Measurements from ENCODE around the gene MRPL11. TPM values are rescaled to one million over a fixed set of nuclear protein-coding genes. Genes with fewer than 3 reads are reported as not detected.

Gene MRPL11
- total and polyA plus RNA-seq, 2 of the 13 experiments (the other 11 are each of a cell fraction or from before 2014, with no cell fraction given) = 72.9 to 176 TPM

DNA sequence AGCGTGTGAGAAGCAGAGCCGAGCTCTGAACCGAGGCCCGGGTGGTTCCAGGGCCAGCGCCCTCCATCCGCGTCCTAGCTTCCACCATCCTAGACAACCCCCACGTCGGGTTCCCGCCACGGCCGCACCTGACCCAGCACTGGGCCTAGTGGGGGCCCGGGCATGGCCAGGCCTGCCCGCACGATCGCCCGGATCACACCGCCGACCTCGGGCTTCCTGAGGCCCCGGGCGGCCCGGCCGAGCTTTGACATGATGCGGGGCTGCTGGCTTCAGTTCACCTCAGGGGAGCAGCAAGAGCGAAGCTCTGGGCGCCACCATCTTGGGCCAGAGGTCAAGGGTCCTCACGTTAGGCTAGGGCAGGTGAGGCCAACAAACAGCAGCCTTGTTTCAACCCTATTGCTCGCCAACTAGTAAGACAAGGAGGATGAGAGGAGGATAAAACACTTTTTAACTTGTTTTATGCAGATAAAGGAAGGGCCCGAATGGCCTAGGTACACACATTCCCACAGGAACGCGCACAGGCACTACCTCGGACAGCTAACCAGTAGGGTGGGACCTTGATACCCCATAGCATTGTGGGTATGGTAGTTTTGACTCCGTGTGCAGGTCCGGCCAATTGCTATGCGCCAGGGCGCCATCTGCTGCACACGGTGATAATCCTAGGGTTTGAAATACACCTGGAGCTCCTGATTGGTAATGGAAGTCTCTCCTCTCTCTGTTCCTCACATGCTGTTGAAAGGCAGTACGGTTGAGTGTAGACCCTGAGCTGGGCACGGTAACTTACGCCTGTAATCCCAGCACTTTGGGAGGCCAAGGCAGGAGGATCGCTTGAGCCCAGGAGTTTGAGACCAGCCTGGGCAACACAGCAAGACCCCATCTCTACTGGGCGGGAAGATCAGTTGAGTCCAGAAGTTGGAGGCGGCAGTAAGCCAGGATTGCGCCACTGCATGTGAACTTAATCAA lies at the start of gene MRPL11 (continued):
- TF ChIP-seq, protein P1, sequence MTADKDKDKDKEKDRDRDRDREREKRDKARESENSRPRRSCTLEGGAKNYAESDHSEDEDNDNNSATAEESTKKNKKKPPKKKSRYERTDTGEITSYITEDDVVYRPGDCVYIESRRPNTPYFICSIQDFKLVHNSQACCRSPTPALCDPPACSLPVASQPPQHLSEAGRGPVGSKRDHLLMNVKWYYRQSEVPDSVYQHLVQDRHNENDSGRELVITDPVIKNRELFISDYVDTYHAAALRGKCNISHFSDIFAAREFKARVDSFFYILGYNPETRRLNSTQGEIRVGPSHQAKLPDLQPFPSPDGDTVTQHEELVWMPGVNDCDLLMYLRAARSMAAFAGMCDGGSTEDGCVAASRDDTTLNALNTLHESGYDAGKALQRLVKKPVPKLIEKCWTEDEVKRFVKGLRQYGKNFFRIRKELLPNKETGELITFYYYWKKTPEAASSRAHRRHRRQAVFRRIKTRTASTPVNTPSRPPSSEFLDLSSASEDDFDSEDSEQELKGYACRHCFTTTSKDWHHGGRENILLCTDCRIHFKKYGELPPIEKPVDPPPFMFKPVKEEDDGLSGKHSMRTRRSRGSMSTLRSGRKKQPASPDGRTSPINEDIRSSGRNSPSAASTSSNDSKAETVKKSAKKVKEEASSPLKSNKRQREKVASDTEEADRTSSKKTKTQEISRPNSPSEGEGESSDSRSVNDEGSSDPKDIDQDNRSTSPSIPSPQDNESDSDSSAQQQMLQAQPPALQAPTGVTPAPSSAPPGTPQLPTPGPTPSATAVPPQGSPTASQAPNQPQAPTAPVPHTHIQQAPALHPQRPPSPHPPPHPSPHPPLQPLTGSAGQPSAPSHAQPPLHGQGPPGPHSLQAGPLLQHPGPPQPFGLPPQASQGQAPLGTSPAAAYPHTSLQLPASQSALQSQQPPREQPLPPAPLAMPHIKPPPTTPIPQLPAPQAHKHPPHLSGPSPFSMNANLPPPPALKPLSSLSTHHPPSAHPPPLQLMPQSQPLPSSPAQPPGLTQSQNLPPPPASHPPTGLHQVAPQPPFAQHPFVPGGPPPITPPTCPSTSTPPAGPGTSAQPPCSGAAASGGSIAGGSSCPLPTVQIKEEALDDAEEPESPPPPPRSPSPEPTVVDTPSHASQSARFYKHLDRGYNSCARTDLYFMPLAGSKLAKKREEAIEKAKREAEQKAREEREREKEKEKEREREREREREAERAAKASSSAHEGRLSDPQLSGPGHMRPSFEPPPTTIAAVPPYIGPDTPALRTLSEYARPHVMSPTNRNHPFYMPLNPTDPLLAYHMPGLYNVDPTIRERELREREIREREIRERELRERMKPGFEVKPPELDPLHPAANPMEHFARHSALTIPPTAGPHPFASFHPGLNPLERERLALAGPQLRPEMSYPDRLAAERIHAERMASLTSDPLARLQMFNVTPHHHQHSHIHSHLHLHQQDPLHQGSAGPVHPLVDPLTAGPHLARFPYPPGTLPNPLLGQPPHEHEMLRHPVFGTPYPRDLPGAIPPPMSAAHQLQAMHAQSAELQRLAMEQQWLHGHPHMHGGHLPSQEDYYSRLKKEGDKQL (CRISPR knock-in tag; IDR thresholded peaks at IDR 0.05; ENCODE audit: low read depth) = no peak
- TF ChIP-seq ZBTB33 (CRISPR knock-in tag; IDR thresholded peaks at IDR 0.05) (peak; percentile 9; the same call in 1 of the 2 replicates), CBX5 (CRISPR knock-in tag; IDR thresholded peaks at IDR 0.05; ENCODE audit: borderline replicate concordance) (no peak), ZNF775 (CRISPR knock-in tag; IDR thresholded peaks at IDR 0.05; ENCODE audit: borderline replicate concordance) (no peak), KMT2B (CRISPR knock-in tag; IDR thresholded peaks at IDR 0.05) (peak; percentile 45; the same call in 1 of the 2 replicates), ZNF782 (CRISPR knock-in tag; IDR thresholded peaks at IDR 0.05; ENCODE audit: borderline replicate concordance) (no peak; the same call in 1 of the 2 replicates), CENPX (CRISPR knock-in tag; IDR thresholded peaks at IDR 0.05) (no peak), FOXM1 (CRISPR knock-in tag; IDR thresholded peaks at IDR 0.05) (no peak)
- TF ChIP-seq, protein P2, sequence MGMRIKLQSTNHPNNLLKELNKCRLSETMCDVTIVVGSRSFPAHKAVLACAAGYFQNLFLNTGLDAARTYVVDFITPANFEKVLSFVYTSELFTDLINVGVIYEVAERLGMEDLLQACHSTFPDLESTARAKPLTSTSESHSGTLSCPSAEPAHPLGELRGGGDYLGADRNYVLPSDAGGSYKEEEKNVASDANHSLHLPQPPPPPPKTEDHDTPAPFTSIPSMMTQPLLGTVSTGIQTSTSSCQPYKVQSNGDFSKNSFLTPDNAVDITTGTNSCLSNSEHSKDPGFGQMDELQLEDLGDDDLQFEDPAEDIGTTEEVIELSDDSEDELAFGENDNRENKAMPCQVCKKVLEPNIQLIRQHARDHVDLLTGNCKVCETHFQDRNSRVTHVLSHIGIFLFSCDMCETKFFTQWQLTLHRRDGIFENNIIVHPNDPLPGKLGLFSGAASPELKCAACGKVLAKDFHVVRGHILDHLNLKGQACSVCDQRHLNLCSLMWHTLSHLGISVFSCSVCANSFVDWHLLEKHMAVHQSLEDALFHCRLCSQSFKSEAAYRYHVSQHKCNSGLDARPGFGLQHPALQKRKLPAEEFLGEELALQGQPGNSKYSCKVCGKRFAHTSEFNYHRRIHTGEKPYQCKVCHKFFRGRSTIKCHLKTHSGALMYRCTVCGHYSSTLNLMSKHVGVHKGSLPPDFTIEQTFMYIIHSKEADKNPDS (CRISPR knock-in tag; IDR thresholded peaks at IDR 0.05) = 0 out of 2 replicates have a peak, but pooled peaks have one; percentile 54
- TF ChIP-seq, protein P3, sequence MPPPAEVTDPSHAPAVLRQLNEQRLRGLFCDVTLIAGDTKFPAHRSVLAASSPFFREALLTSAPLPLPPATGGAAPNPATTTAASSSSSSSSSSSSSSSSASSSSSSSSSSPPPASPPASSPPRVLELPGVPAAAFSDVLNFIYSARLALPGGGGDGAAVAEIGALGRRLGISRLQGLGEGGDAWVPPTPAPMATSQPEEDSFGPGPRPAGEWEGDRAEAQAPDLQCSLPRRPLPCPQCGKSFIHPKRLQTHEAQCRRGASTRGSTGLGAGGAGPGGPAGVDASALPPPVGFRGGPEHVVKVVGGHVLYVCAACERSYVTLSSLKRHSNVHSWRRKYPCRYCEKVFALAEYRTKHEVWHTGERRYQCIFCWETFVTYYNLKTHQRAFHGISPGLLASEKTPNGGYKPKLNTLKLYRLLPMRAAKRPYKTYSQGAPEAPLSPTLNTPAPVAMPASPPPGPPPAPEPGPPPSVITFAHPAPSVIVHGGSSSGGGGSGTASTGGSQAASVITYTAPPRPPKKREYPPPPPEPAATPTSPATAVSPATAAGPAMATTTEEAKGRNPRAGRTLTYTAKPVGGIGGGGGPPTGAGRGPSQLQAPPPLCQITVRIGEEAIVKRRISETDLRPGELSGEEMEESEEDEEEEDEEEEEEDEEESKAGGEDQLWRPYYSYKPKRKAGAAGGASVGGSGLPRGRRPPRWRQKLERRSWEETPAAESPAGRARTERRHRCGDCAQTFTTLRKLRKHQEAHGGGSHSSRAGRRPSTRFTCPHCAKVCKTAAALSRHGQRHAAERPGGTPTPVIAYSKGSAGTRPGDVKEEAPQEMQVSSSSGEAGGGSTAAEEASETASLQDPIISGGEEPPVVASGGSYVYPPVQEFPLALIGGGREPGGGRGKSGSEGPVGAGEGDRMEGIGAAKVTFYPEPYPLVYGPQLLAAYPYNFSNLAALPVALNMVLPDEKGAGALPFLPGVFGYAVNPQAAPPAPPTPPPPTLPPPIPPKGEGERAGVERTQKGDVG (CRISPR knock-in tag; IDR thresholded peaks at IDR 0.05; ENCODE audit: borderline replicate concordance) = peak; percentile 27; the same call in 1 of the 2 replicates

All from HepG2 (cell line).